HG03103 (cell line): ENCODE results near the gene DCAF11.
A peak's percentile ranks its signal among the peaks of the same experiment; 100 is the strongest.
"Not testable (repeated sequence)": the region's sequence is repeated elsewhere in the genome, so short reads cannot be mapped to it uniquely, and the experiment has no call there.

Source experiments
- ATAC-seq: cut with Tn5 transposase; IDR thresholded peaks from one replicate; pipeline ENCODE4 v1.9.1; 2021; ENCODE audit warnings: low read depth; ENCODE audit not compliant: unreplicated experiment

The DCAF11 gene

GRCh38 chr14:24095271-24096068, 19.1 kb upstream of the DCAF11 start:
- peak; percentile 53 for ATAC-seq

DNA sequence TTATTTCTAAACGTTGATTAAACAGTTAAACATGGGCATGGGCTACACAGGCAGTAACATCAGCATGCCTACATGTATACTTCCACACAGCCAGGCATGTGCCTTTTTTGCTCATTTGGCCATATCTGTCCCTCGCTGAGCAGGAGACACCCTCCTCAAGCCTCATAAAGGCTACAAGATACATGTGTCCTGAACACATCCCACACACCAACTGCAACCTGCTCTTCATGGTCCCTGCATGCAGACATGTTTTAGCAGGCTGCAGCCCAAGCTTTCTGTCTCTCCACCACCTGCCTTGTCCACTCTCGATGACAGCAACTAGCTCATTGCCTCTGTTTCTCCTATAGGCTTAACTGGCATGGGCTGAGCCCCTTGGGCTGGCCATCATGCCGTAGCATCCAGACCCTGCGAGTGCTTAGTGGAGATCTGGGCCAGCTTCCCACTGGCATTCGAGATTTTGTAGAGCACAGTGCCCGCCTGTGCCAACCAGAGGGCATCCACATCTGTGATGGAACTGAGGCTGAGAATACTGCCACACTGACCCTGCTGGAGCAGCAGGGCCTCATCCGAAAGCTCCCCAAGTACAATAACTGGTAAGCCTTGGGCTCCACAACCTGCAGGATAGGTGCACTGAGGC, 17.9 kb upstream of the DCAF11 start:
- ATAC-seq: no peak

DNA sequence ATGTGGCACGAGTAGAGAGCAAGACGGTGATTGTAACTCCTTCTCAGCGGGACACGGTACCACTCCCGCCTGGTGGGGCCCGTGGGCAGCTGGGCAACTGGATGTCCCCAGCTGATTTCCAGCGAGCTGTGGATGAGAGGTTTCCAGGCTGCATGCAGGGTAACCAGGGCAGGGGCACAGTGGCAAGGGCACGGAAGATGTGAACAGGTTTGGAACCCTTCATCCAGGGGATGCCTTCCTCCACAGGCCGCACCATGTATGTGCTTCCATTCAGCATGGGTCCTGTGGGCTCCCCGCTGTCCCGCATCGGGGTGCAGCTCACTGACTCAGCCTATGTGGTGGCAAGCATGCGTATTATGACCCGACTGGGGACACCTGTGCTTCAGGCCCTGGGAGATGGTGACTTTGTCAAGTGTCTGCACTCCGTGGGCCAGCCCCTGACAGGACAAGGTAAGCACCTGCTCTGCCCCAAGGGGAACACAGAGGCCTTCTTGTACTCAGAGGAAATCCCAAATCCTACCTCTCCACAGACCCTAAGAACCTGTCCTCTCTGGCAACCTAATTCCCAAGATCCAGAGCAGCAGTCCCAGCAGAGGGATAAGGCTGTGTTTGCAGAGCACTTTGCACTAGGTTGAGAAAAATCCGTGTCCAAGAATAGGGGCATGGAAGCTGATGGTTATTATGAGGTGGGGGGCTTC, 16.2 kb upstream of the DCAF11 start:
- ATAC-seq: no peak

DNA sequence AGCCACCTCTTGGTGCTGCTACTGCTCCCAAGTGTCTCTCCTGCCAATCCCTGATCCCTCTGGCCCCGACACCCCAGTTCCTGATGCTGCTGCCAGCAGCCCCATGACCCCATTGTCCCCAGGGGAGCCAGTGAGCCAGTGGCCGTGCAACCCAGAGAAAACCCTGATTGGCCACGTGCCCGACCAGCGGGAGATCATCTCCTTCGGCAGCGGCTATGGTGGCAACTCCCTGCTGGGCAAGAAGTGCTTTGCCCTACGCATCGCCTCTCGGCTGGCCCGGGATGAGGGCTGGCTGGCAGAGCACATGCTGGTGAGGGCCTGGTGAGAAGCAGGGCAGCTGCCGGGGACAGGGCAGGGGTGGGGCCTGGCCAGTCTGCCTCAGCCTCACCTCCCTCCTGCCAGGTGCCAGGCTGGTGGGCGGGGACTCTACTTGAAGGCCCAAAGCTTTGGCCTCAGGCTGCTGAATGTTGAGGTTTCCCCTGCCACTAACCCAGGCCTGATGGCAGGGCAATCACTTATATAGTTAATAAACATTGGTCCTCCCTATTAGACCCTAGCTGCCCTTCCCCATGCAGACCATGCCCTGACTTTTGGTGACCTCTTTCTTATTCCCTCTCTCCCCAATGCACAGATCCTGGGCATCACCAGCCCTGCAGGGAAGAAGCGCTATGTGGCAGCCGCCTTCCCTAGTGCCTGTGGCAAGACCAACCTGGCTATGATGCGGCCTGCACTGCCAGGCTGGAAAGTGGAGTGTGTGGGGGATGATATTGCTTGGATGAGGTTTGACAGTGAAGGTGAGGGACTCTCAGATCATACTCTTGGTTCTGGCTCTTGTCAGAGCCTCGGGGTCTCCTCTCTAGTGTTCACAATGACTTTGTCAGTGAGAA, 15.4 kb upstream of the DCAF11 start:
- no peak for ATAC-seq

GRCh38 chr14:24100197-24100981, 14.2 kb upstream of the DCAF11 start:
- ATAC-seq: no peak

GRCh38 chr14:24100982-24101494, 13.5 kb upstream of the DCAF11 start:
- ATAC-seq: no peak

DNA sequence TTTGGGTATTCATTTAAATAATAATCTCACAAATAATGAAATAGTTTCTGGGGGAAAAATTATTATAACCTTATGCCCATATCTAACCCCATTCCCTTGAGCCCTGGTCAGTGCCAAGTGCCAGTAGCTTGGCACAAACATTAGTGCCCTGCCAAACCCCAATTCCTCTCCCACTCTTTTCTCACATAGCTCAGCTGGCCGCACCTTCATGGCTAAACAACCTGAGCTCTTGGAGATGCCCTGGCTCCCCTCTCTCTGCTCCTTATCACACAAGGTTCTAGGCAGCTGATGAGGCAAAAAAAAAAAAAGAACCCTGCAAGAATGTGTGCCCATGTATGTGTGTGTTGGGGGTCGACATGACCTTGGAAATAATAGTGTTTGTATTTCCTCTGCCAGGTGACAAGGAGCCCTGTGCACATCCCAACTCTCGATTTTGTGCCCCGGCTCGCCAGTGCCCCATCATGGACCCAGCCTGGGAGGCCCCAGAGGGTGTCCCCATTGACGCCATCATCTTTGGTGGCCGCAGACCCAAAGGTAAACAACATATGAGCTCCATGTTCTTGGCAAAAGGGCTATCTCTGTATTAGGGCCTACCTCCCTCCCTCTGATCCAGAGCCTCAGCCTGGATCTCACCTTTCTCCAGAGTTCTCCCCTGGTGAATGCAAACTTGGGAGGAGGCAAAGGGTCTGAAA, 12.1 kb upstream of the DCAF11 start:
- ATAC-seq: no peak

DNA sequence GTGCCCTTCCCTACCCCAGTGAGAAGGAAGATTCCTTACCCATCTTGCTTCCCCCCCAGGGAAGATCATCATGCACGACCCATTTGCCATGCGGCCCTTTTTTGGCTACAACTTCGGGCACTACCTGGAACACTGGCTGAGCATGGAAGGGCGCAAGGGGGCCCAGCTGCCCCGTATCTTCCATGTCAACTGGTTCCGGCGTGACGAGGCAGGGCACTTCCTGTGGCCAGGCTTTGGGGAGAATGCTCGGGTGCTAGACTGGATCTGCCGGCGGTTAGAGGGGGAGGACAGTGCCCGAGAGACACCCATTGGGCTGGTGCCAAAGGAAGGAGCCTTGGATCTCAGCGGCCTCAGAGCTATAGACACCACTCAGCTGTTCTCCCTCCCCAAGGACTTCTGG, 11.1 kb upstream of the DCAF11 start:
- no peak for ATAC-seq

- not testable (repeated sequence) for ATAC-seq
Measured at GRCh38 chr14:24105609-24106239, 8.9 kb upstream of the DCAF11 start.

DNA sequence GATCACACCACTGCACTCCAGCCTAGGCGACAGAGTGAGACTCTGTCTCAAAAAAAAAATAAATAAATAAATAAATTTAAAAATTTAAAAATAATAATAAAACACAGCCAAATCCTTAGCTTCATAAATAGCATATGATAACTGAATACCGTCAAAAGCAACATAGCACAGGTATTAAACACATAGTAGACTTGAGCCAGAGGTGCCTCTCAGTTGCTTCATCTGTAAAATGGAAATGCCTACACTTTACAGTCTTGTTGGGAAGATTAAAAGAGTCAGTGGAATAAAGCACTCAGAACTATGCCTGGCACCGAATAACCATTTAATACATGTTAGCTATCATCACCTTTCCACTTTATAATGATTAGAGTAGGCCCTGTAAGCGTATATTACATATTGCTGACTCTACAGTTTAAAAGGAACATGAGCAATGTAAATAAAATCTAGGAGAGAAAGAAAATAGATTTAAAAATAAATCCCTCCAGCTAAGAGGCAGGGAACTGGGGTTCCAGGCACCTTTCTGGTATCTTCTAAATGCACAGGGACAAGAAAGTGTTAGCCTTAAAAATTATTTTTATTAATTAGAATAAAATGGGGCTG, 7.8 kb upstream of the DCAF11 start:
- no peak for ATAC-seq

- ATAC-seq: peak; percentile 9
Measured at GRCh38 chr14:24108336-24108874, 6.2 kb upstream of the DCAF11 start.

- ATAC-seq: no peak
Measured at GRCh38 chr14:24110060-24110459, 4.5 kb upstream of the DCAF11 start.

DNA sequence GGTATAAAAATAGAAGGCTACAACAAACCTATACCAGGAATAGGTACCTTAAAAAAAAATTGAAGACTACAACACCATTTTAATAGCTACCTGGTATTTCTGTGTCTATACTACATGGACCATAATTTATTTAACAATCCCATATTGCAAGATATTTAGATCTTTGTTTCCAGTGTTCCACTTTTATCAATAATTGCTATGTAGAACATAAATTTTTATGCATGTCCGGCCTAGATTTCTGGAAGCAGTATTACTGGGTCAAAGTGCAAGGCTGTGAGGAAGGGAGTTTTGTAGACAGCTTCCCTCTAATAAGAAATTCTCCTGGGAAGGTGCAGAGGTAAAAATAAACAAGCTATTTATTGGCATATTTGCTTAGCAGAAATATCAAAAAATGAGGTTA, 4.1 kb upstream of the DCAF11 start:
- no peak for ATAC-seq

DNA sequence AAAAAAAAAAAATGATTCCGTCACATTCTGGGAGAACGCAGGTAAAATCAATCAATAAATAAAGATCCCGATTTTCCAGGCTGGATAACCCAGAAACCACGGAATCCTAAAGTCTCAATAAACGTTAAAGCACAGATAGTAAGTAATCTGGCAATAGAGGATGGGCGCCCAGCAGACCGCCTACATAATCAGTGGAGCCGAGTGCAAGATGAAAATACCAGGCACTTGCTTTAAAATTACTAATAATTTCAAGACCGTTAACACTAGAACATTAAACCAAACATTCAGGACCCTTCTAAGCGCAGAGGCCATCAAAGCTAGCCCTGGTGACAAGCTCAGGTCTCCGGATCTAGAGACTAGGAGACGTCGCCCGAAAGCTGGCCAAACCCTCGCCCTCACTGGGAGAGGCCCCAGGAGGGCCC, 1.2 kb upstream of the DCAF11 start:
- ATAC-seq: no peak

- peak; percentile 22 for ATAC-seq
Measured at GRCh38 chr14:24113801-24114531, 611 bp upstream of the DCAF11 start.

DNA sequence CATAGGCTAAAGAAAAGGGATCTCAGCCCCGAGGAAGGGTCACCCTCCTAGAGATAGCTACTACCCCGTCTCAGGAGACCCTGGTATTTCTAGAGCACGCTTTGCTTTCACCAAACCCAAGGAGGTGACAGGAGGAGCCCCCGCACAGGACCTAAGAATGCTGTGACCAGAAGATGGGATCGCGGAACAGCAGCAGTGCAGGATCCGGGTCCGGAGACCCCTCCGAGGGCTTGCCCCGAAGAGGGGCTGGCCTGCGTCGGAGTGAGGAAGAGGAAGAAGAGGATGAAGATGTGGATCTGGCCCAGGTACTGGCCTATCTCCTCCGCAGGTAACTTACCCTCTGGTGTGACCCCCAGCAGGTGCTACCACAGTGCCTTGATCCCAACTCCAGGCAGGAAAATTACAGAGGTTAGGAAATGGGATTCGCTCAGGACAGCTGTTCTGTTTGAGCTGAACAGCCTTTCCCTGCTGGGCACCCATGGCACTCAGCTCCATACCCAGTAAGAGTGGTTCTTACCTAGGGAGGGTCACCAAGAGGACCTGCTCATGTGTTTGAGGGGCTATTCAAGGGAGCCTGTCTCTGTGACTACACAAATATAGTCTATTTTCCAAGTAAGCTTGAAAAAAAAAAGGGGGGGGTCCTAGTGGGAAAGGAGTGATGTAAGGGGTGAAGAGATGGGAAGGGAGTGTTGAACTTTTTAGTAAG, 998 bp downstream of the DCAF11 start:
- ATAC-seq: no peak
